ENCODE data around the gene HOXB6. TPM values are rescaled to one million over a fixed set of nuclear protein-coding genes. Genes with fewer than 3 reads are reported as not detected.

The HOXB6 gene
- total RNA-seq, 2 donors from 2014 or later = 0.63 to 2.2 TPM

GRCh38 chr17:48624544-48625494 is 20.0 kb upstream of the HOXB6 start:
- DNase-seq = no peak
- intact Hi-C loops (cut with DNase I) = no loop called here
- peak; percentile 48 for ATAC-seq

GRCh38 chr17:48624118-48624517 is 19.3 kb upstream of the HOXB6 start:
- ATAC-seq (no peak), DNase-seq (no peak)
- intact Hi-C loops (cut with DNase I) = no loop called here

GRCh38 chr17:48623583-48623982 is 18.8 kb upstream of the HOXB6 start:
- intact Hi-C loops (cut with DNase I) = no loop called here

GRCh38 chr17:48622857-48623256 is 18.1 kb upstream of the HOXB6 start:
- intact Hi-C loops (cut with DNase I) = no loop called here
- DNase-seq (no peak), ATAC-seq (no peak)

More at GRCh38 chr17:48623583-48623982, 18.8 kb upstream of the HOXB6 start:
- no peak for ATAC-seq
- DNase-seq = no peak

GRCh38 chr17:48621410-48622392 is 16.9 kb upstream of the HOXB6 start:
- intact Hi-C loops (cut with DNase I) = no loop called here
- no peak for ATAC-seq
- no peak for DNase-seq

GRCh38 chr17:48620461-48621139 is 15.8 kb upstream of the HOXB6 start:
- intact Hi-C loops (cut with DNase I) = no loop called here
- DNase-seq (no peak), ATAC-seq (no peak)

GRCh38 chr17:48619826-48620449 is 15.2 kb upstream of the HOXB6 start:
- DNase-seq (no peak), ATAC-seq (no peak)
- intact Hi-C loops (cut with DNase I) = loop anchor here (5.0 to 10.0 kb wide), 3 partner anchors 285 to 595 kb away; no protein-coding TSS in a partner anchor

GRCh38 chr17:48618256-48618896 is 13.6 kb upstream of the HOXB6 start:
- intact Hi-C loops (cut with DNase I) = loop anchor here (5.0 to 10.0 kb wide), 3 partner anchors 284 to 594 kb away; no protein-coding TSS in a partner anchor
- ATAC-seq (peak; percentile 91 to 93), DNase-seq (peak; percentile 84)

GRCh38 chr17:48617471-48618255 is 12.9 kb upstream of the HOXB6 start:
- ATAC-seq (no peak), DNase-seq (no peak)
- intact Hi-C loops (cut with DNase I) = loop anchor here (5.0 to 10.0 kb wide), 3 partner anchors 283 to 593 kb away; no protein-coding TSS in a partner anchor

- DNase-seq (no peak), ATAC-seq (no peak)
- intact Hi-C loops (cut with DNase I) = loop anchor here (5.0 to 10.0 kb wide), 3 partner anchors 282 to 592 kb away; no protein-coding TSS in a partner anchor
Measured at GRCh38 chr17:48616717-48617470, 12.1 kb upstream of the HOXB6 start.

- DNase-seq (no peak), ATAC-seq (no peak)
- intact Hi-C loops (cut with DNase I) = loop anchor here (5.0 to 10.0 kb wide), 3 partner anchors 281 to 591 kb away; no protein-coding TSS in a partner anchor
Measured at GRCh38 chr17:48615963-48616716, 11.4 kb upstream of the HOXB6 start.

GRCh38 chr17:48615047-48615962 is 10.5 kb upstream of the HOXB6 start, which contains the start of gene HOXB8:
TSS of gene HOXB8 (minus strand) at chr17:48615292. CDS start at chr17:48614704, 588 bp downstream.
- intact Hi-C loops (cut with DNase I) = loop anchor here (5.0 to 10.0 kb wide), 3 partner anchors 281 to 591 kb away; no protein-coding TSS in a partner anchor

GRCh38 chr17:48613862-48614694 is 9.3 kb upstream of the HOXB6 start:
- DNase-seq (no peak), ATAC-seq (no peak)
- intact Hi-C loops (cut with DNase I) = loop anchor here (10.0 kb wide), 2 partner anchors 279 to 589 kb away; no protein-coding TSS in a partner anchor

More at GRCh38 chr17:48615047-48615962, 10.5 kb upstream of the HOXB6 start, which contains the start of gene HOXB8:
- no peak for ATAC-seq
- DNase-seq = no peak

Measured in left cardiac atrium (tissue), 4 donors.